Measurements from ENCODE around the gene CDC42BPA. TPM values are rescaled to one million over a fixed set of nuclear protein-coding genes. Genes with fewer than 3 reads are reported as not detected.

Gene CDC42BPA
- total RNA-seq, 4 donors from 2014 or later, result 16.8 to 26.9 (median 22.5) TPM

GRCh38 chr1:226945106-226945857 is 373.0 kb downstream of the CDC42BPA start:
- 58 to 64% methylated on average over 19 of the region's 19 CpGs for WGBS, 2 donors
- TF ChIP-seq CTCF (IDR thresholded peaks at IDR 0.05) (no peak), POLR2A (IDR thresholded peaks at IDR 0.05) (no peak)
- DNase-seq (ENCODE audit: low spot score in 2 of 2), result peak in 1 of 2 donors; percentile 84
- no peak overlapping the region for H3K4me3 ChIP-seq (ENCODE audit: low read depth, poor library complexity, severe bottlenecking)
- intact Hi-C loops (cut with DNase I; ENCODE audit: low total_unique reads), result no loop called here

GRCh38 chr1:226943927-226944326 is 374.4 kb downstream of the CDC42BPA start:
- DNase-seq (ENCODE audit: low spot score in 2 of 2), result no peak

GRCh38 chr1:226943156-226943555 is 375.1 kb downstream of the CDC42BPA start:
- peak in 1 of 2 donors; percentile 66 for DNase-seq (ENCODE audit: low spot score in 2 of 2)
- intact Hi-C loops (cut with DNase I; ENCODE audit: low total_unique reads), result no loop called here
- 66 to 70% methylated on average over 5 of the region's 5 CpGs for WGBS, 2 donors
- TF ChIP-seq POLR2A (IDR thresholded peaks at IDR 0.05) (no peak), CTCF (IDR thresholded peaks at IDR 0.05) (no peak)
- H3K4me3 ChIP-seq (ENCODE audit: low read depth, poor library complexity, severe bottlenecking), result no peak overlapping the region

More at GRCh38 chr1:226943927-226944326, 374.4 kb downstream of the CDC42BPA start:
- H3K4me3 ChIP-seq (ENCODE audit: low read depth, poor library complexity, severe bottlenecking), result no peak overlapping the region
- WGBS, 2 donors, result 92 to 94% methylated on average over 2 of the region's 2 CpGs
- intact Hi-C loops (cut with DNase I; ENCODE audit: low total_unique reads), result no loop called here
- TF ChIP-seq POLR2A (IDR thresholded peaks at IDR 0.05) (no peak), CTCF (IDR thresholded peaks at IDR 0.05) (no peak)

- peak in 1 of 2 donors; percentile 29 for DNase-seq (ENCODE audit: low spot score in 2 of 2)
- no peak overlapping the region for H3K4me3 ChIP-seq (ENCODE audit: low read depth, poor library complexity, severe bottlenecking)
- WGBS, 2 donors, result 63 to 65% methylated on average over 3 of the region's 3 CpGs
- intact Hi-C loops (cut with DNase I; ENCODE audit: low total_unique reads), result no loop called here
- TF ChIP-seq CTCF (IDR thresholded peaks at IDR 0.05) (no peak), POLR2A (IDR thresholded peaks at IDR 0.05) (no peak)
These were observed 375.9 kb downstream of the CDC42BPA start for GRCh38 chr1:226942392-226942791.

GRCh38 chr1:226940806-226941067 is 377.6 kb downstream of the CDC42BPA start:
- TF ChIP-seq POLR2A (IDR thresholded peaks at IDR 0.05) (no peak), CTCF (IDR thresholded peaks at IDR 0.05) (no peak)
- WGBS, 2 donors, result 28 to 34% methylated on average over 6 of the region's 6 CpGs
- H3K4me3 ChIP-seq (ENCODE audit: low read depth, poor library complexity, severe bottlenecking), result peak overlapping the region; percentile 49
- intact Hi-C loops (cut with DNase I; ENCODE audit: low total_unique reads), result no loop called here
- DNase-seq (ENCODE audit: low spot score in 2 of 2), result no peak

Measured in lower leg skin (tissue), 4 donors.